Smooth muscle cell (in vitro differentiated cells): ENCODE results near the gene HORMAD2. TPM values are rescaled to one million over a fixed set of nuclear protein-coding genes. Genes with fewer than 3 reads are reported as not detected.

Experiments used
- DNase-seq: peaks from one replicate; lab custom pipeline; 2025; ENCODE audit not compliant: unreplicated experiment; lab: John Stamatoyannopoulos, UW
- H2AFZ ChIP-seq: fragments of 200-600 bp; sonication (generic); 2 replicates; pipeline ENCODE4 v1.6.0; 2016; ENCODE audit warnings: antibody characterized with exemption, low read depth, mild to moderate bottlenecking
- H3F3A ChIP-seq: fragments of 200-600 bp; sonication (generic); 2 replicates; pipeline ENCODE4 v1.6.0; 2017; ENCODE audit warnings: antibody characterized with exemption, low read depth
- H3K27ac ChIP-seq: fragments of 200-600 bp; sonication (generic); 2 replicates; pipeline ENCODE4 v1.5.1; 2016; ENCODE audit warnings: low read depth, mild to moderate bottlenecking
- H3K27me3 ChIP-seq: fragments of 200-600 bp; sonication (generic); 2 replicates; pipeline ENCODE4 v1.6.1; 2016; ENCODE audit warnings: low read depth, mild to moderate bottlenecking
- H3K36me3 ChIP-seq: fragments of 200-600 bp; sonication (generic); 2 replicates; pipeline ENCODE4 v1.5.1; 2016; ENCODE audit warnings: low read depth
- H3K4me1 ChIP-seq: fragments of 200-600 bp; sonication (generic); 2 replicates; pipeline ENCODE4 v1.5.1; 2016; ENCODE audit warnings: low read depth
- H3K4me2 ChIP-seq: fragments of 200-600 bp; sonication (generic); 2 replicates; pipeline ENCODE4 v1.6.0; 2016; ENCODE audit warnings: mild to moderate bottlenecking
- H3K4me3 ChIP-seq: fragments of 200-600 bp; sonication (generic); 2 replicates; pipeline ENCODE4 v1.5.1; 2016; ENCODE audit warnings: mild to moderate bottlenecking
- H3K79me2 ChIP-seq: fragments of 200-600 bp; sonication (generic); 2 replicates; pipeline ENCODE4 v1.6.0; 2016; ENCODE audit warnings: low read depth, mild to moderate bottlenecking
- H3K9ac ChIP-seq: fragments of 200-600 bp; sonication (generic); 2 replicates; pipeline ENCODE4 v1.6.0; 2016; ENCODE audit warnings: low read depth
- H3K9me3 ChIP-seq: fragments of 200-600 bp; sonication (generic); replicated peaks from 2 replicates; pipeline ENCODE4 v1.5.1; 2016; ENCODE audit warnings: low read depth
- H4K20me1 ChIP-seq: fragments of 200-600 bp; sonication (generic); 2 replicates; pipeline ENCODE4 v1.6.0; 2016; ENCODE audit warnings: low read depth
- CTCF ChIP-seq: fragments of 200-600 bp; sonication (generic); IDR thresholded peaks from 2 replicates; pipeline ENCODE4 v1.5.1; 2017; ENCODE audit warnings: borderline replicate concordance, mild to moderate bottlenecking, antibody characterized with exemption; ENCODE audit not compliant: insufficient read depth, poor library complexity, severe bottlenecking
- WGBS: methylation state at CpG from one replicate; pipeline ENCODE4 v1.1.7; 2016; ENCODE audit warnings: low lambda C conversion rate; 5-methylcytosine and 5-hydroxymethylcytosine counted together
- polyA plus RNA-seq: library from polyadenylated mRNA; unstranded; fragments of >200 nt; fragmentation: Nextera tagmentation; extraction: Ambion mirVana; gene quantifications from 2 replicates; pipeline ENCODE4 v1.2.1, GENCODE V29; 2016
- total RNA-seq: library from RNA; depleted of rRNA; stranded (reverse); fragments of >200 nt; gene quantifications from 2 replicates; pipeline ENCODE4 v1.2.3, GENCODE V29; 2014

Gene HORMAD2
- total and polyA plus RNA-seq, 2 experiments from 2014 or later = 1.4 TPM; not detected in 1

- DNase-seq = no peak
- Histone ChIP-seq H3K27ac (no peak overlapping the region), H3K9ac (no peak overlapping the region), H3F3A (peaks cover 4% of the 10 kb centered on the region), H3K9me3 (no peaks in the 10 kb centered on the region), H3K36me3 (no peaks in the 10 kb centered on the region), H3K4me2 (no peak overlapping the region), H3K27me3 (no peaks in the 10 kb centered on the region), H3K79me2 (no peaks in the 10 kb centered on the region), H3K4me1 (peaks cover 6% of the 10 kb centered on the region), H2AFZ (no peak overlapping the region), H4K20me1 (no peaks in the 10 kb centered on the region), H3K4me3 (no peak overlapping the region)
- TF ChIP-seq CTCF = no peak
- 95% methylated on average over 11 of the region's 11 CpGs for WGBS
These were observed 39.6 kb upstream of the HORMAD2 start for GRCh38 chr22:30040499-30041260.

- H3K4me1 ChIP-seq = peaks cover 6% of the 10 kb centered on the region
- DNase-seq = no peak
- H3K27ac ChIP-seq = no peak overlapping the region
- 85% methylated on average over 2 of the region's 2 CpGs for WGBS
- TF ChIP-seq CTCF = no peak
- H3K36me3 ChIP-seq = no peaks in the 10 kb centered on the region
- H3K79me2 ChIP-seq = no peaks in the 10 kb centered on the region
- H3K9me3 ChIP-seq = no peaks in the 10 kb centered on the region
- H2AFZ ChIP-seq = no peak overlapping the region
- no peaks in the 10 kb centered on the region for H4K20me1 ChIP-seq
- H3K9ac ChIP-seq = no peak overlapping the region
- no peak overlapping the region for H3K4me2 ChIP-seq
- no peak overlapping the region for H3K4me3 ChIP-seq
- H3F3A ChIP-seq = peaks cover 4% of the 10 kb centered on the region
- H3K27me3 ChIP-seq = no peaks in the 10 kb centered on the region
These were observed 38.8 kb upstream of the HORMAD2 start for GRCh38 chr22:30041475-30041874.

GRCh38 chr22:30041881-30042280 lies 38.4 kb upstream of the HORMAD2 start:
- Histone ChIP-seq H3K27me3 (no peaks in the 10 kb centered on the region), H3K36me3 (no peaks in the 10 kb centered on the region), H3F3A (peaks cover 4% of the 10 kb centered on the region), H3K79me2 (no peaks in the 10 kb centered on the region), H3K4me3 (no peak overlapping the region), H3K4me1 (peaks cover 4% of the 10 kb centered on the region), H3K9me3 (no peaks in the 10 kb centered on the region), H3K27ac (no peak overlapping the region), H4K20me1 (no peaks in the 10 kb centered on the region), H3K9ac (no peak overlapping the region), H2AFZ (no peak overlapping the region), H3K4me2 (no peak overlapping the region)
- no peak for TF ChIP-seq CTCF
- 87% methylated on average over 2 of the region's 2 CpGs for WGBS
- no peak for DNase-seq

GRCh38 chr22:30043161-30043560 lies 37.1 kb upstream of the HORMAD2 start:
- Histone ChIP-seq H3F3A (peaks cover 4% of the 10 kb centered on the region), H3K9ac (no peak overlapping the region), H3K4me2 (no peak overlapping the region), H3K27ac (no peak overlapping the region), H4K20me1 (no peaks in the 10 kb centered on the region), H3K4me1 (no peaks in the 10 kb centered on the region), H3K27me3 (no peaks in the 10 kb centered on the region), H3K9me3 (no peaks in the 10 kb centered on the region), H3K4me3 (no peak overlapping the region), H3K79me2 (no peaks in the 10 kb centered on the region), H2AFZ (no peak overlapping the region), H3K36me3 (no peaks in the 10 kb centered on the region)
- WGBS = 89% methylated on average over 4 of the region's 4 CpGs
- no peak for DNase-seq
- TF ChIP-seq CTCF = no peak
